A549 treated with AZD9567 at 1 μM for 4 hours (cell line): Measurements from ENCODE around the gene SPEM1. TPM values are rescaled to one million over a fixed set of nuclear protein-coding genes. Genes with fewer than 3 reads are reported as not detected.

Experiments used
- total RNA-seq: library from RNA; stranded (reverse); fragments of 200-300 nt; extraction: Qiagen RNA extraction; gene quantifications from 5 replicates; pipeline ENCODE4 v1.2.3, GENCODE V29; 2022; ENCODE audit not compliant: insufficient read depth

Gene SPEM1
- total RNA-seq: 0.08 TPM in 2 of 5 replicates, not detected in the others

DNA sequence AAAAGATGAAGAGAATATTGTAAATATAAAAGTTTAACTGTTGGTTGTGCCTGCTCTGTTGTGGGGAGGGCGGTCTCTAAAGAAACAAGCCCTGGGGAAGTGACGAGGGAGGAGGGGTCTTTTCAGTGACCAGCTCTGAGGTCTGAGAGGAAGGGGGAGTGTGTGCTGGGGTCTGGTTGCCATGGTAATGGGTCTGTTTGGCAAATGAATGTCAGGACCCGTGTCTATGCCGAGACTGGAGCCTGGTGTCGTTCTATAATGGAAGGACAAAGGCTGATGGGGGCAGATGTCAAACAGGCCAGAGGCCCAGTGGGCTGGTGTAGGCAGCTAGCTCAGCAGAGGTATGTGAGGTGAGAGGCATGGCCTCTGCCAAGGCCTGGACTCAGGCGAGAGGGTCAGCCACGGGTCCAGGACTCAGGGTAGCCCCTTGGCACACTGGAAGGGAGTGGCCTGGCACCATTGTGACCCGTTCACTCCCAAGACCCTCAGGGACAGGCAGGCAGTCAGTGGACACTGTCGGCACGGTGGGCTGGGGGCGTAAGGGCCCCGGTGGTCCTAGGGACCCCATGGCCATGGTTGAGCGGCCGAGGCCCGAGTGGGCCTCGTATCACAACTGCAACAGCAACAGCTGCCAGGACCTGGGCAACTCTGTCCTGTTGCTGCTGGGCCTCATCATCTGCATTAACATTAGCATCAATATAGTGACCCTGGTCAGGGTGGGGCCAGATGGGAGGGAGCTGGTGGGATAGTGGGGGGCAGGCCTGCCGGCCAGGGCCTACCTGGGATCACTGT is at the start of gene SPEM1:
Gene SPEM1, plus strand, starts transcription at position 506 of the 792 bp plus-strand sequence. Its CDS starts 61 bp downstream, at position 567.

GRCh38 chr17:7380855-7381683 is 39.1 kb upstream of the SPEM1 start, which contains the start of gene TNK1:
Gene TNK1, plus strand, starts transcription at chr17:7381089. Its CDS starts 1,838 bp downstream, at chr17:7382927.

DNA sequence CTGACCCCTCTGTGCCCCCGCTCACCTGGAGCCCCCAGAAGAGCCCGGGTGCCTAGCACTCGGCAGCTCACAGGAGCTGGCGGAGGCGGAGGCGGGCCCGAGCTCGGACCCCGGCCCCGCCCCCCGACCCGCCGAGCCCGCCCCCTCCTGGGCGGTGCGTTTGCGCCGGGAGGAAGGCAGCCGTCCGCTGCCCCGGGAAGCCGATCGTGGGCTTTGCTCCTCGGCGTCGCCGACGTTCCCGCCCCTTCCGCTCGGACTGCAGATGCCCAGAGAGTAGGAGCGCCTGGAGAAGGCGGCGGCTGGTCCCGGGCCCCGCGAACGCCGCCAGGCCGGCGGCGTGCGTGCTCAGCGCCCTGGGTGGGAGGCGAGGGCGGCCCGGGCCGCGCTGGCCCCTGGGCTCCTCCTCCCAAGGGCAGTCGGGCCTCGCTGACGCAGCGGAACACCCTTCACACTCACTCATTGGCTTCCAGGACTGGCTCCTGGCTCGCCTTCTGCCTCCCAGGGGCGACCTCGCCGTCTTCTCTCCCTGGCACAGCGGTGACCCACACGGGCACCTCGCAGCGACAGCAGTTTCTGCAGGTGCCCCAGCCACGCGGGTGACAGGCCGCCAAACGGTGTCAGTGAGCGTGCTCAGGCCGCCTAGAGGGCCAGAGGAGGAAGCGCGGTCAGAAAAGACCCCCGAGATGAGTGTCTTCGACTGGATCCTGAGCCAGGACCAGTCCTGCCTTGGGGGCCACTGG is 25.5 kb upstream of the SPEM1 start, which contains the start of gene PLSCR3:
Gene PLSCR3, minus strand, starts transcription at position 74 of the 740 bp plus-strand sequence. CDS start 415 bp downstream, outside the sequence.

DNA sequence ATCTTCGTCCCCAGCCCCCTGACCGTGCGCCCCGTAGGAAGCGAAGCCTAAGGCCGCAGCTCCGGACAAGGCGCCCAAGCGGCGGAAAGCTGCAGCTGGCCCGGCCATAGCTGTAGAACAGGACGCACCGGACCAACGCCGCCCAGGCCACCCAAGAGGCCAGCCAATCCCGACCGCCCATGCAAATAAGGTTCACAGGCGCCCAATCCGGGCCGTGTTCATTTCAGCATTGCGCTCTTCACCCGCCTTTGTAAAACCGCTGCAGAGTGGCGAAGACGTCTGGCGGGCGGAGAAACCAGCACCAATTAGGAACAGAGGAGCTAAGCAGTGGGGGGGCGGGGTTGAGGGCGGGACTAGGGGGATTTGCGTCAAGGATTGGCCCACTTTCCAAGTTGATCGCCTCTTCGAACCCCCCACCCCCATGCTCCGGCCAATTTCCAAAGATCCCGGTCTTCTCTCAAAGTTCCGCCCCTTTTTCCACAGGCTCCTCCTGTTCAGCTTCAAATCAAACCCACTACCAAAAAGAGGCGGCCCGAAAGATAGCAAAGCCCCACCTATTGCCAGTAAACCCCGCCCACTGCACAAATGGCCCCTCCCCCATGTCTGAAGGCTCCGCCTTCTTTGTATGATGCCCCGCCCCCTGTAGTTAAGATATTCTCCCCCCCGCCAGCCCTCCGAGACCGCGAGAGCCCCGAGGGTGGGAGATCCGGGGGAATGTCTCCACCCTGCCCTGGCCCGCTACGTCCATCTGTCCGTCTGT is 16.0 kb upstream of the SPEM1 start, which contains the start of gene TMEM256:
Gene TMEM256, minus strand, starts transcription at position 121 of the 760 bp plus-strand sequence. Its CDS starts 13 bp downstream, at position 108.

DNA sequence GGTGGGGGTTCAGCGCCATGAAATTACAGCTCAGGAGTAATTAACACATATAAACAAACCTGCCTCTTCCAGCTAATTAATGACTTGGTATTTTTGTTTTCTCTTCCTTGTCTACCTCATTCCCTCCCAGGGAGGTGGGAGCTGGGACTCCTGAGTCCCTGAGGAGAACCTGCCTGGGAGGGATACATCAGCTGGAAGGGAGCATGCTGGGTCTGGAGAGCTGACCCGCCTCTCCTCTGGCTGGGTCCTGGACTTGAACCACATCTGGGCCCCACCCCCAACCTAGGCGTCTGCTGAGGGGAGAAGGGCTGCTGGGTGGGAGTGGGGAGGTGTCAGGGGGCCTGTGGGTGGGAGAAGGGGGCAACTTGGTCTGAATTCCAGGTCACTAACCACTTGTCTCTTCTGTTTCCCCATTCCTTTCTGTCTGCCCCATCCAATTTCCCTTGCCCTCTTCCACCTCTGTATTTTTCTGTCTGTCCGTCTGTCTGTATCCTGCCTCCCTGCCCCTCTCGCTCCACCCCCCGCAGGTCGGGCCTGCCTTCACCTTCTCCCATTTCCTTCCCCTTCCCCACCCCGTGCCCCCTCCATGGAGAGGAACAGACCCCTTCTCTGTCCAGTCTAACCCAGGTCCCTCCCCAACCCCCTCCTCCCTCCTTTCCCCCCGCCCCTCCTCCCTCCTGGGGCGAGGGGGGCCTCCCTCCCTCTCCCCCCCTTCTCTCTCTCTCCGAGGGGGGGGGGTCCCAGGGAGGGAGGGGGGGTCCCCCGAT is 12.5 kb upstream of the SPEM1 start, which contains the start of gene NLGN2:
Gene NLGN2, plus strand, starts transcription at position 361 of the 767 bp plus-strand sequence. CDS start 411 bp downstream, outside the sequence.

GRCh38 chr17:7425316-7425715 is 5.2 kb downstream of the SPEM1 start, which contains the start of gene SPEM2:
Gene SPEM2, plus strand, starts transcription at chr17:7425616. Its CDS starts 73 bp downstream, at chr17:7425689.

GRCh38 chr17:7428557-7428956 is 8.4 kb downstream of the SPEM1 start, which contains the start of gene SPEM3:
Gene SPEM3, plus strand, starts transcription at chr17:7428857. Its CDS starts 46 bp downstream, at chr17:7428903.

DNA sequence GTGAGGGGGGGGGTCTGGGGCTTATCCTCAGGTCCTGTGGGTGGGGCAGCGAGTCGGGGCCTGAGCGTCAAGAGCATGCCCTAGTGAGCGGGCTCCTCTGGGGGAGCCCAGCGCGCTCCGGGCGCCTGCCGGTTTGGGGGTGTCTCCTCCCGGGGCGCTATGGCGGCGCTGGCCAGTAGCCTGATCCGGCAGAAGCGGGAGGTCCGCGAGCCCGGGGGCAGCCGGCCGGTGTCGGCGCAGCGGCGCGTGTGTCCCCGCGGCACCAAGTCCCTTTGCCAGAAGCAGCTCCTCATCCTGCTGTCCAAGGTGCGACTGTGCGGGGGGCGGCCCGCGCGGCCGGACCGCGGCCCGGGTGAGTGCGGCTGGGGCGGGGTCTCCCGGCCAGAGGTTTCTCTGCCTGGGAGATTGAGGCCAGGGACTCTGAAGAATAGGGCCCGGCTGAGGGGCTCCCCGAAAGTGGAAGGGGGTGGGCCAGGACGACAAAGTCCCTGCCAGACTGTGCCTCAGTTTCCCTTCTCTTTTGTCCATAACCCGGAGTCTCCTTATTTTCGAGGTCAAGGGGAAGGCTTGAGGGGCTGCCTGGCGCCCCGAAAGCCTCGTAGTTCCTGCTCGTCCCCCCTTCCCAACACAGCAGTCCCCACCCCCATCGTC is 19.5 kb downstream of the SPEM1 start, which contains the start of gene FGF11:
Gene FGF11, plus strand, starts transcription at position 51 of the 651 bp plus-strand sequence. Its CDS starts 109 bp downstream, at position 160.

GRCh38 chr17:7444682-7445618 is 24.8 kb downstream of the SPEM1 start, which contains the start of gene CHRNB1:
Gene CHRNB1, plus strand, starts transcription at chr17:7445061. Its CDS starts 67 bp downstream, at chr17:7445128.

Other genes starting within 250 kb of the SPEM1 start
- 0.70 to 1.2 TPM (median 0.90 TPM) in 4 of 5 replicates, not detected in the other for gene ASGR1, start 241.0 kb upstream of the SPEM1 start, total RNA-seq
- 5.9 to 6.9 TPM (median 6.2 TPM) in 5 replicates for gene DLG4, start 200.5 kb upstream of the SPEM1 start, total RNA-seq
- 264 to 485 TPM (median 439 TPM) in 5 replicates for gene ACADVL, start 200.4 kb upstream of the SPEM1 start, total RNA-seq
- gene DVL2, start 185.8 kb upstream of the SPEM1 start, total RNA-seq: 29.2 to 43.3 TPM (median 42.3 TPM) in 5 replicates
- 67.2 to 91.5 TPM (median 83.0 TPM) in 5 replicates for gene PHF23, start 180.9 kb upstream of the SPEM1 start, total RNA-seq
- 638 to 734 TPM (median 663 TPM) in 5 replicates for gene GABARAP, start 177.9 kb upstream of the SPEM1 start, total RNA-seq
- gene CTDNEP1, start 168.6 kb upstream of the SPEM1 start, total RNA-seq: 202 to 277 TPM (median 222 TPM) in 5 replicates
- gene ELP5, start 168.1 kb upstream of the SPEM1 start, total RNA-seq: 115 to 144 TPM (median 128 TPM) in 5 replicates
- 1.4 to 1.8 TPM (median 1.6 TPM) in 4 of 5 replicates, not detected in the other for gene CLDN7, start 157.8 kb upstream of the SPEM1 start, total RNA-seq
- gene SLC2A4, start 138.6 kb upstream of the SPEM1 start, total RNA-seq: 0.28 to 0.45 TPM (median 0.37 TPM) in 4 of 5 replicates, not detected in the other
- gene YBX2, start 125.7 kb upstream of the SPEM1 start, total RNA-seq: 0.46 to 0.72 TPM (median 0.60 TPM) in 4 of 5 replicates, not detected in the other
- gene EIF5A, start 112.7 kb upstream of the SPEM1 start, total RNA-seq: 1,570 to 1,809 TPM (median 1,672 TPM) in 5 replicates
- gene GPS2, start 105.0 kb upstream of the SPEM1 start, total RNA-seq: 91.5 to 113 TPM (median 108 TPM) in 5 replicates
- 30.5 to 37.6 TPM (median 36.4 TPM) in 5 replicates for gene NEURL4, start 91.0 kb upstream of the SPEM1 start, total RNA-seq
- gene ACAP1, start 83.8 kb upstream of the SPEM1 start, total RNA-seq: 2.1 to 5.5 TPM (median 3.9 TPM) in 4 of 5 replicates, not detected in the other
- 10.3 to 15.0 TPM (median 13.0 TPM) in 5 replicates for gene KCTD11, start 68.2 kb upstream of the SPEM1 start, total RNA-seq
- not detected in 5 replicates for gene TMEM95, start 65.2 kb upstream of the SPEM1 start, total RNA-seq
- 1.4 to 1.7 TPM (median 1.6 TPM) in 5 replicates for gene TNK1, start 39.2 kb upstream of the SPEM1 start, total RNA-seq
- 36.1 to 44.4 TPM (median 40.5 TPM) in 5 replicates for gene PLSCR3, start 25.8 kb upstream of the SPEM1 start, total RNA-seq
- 181 to 231 TPM (median 208 TPM) in 5 replicates for gene TMEM256, start 16.2 kb upstream of the SPEM1 start, total RNA-seq
- gene NLGN2, start 12.5 kb upstream of the SPEM1 start, total RNA-seq: 12.4 to 20.9 TPM (median 18.3 TPM) in 5 replicates
- 0.05 to 0.07 TPM (median 0.05 TPM) in 3 of 5 replicates, not detected in the others for gene SPEM2, start 5.3 kb downstream of the SPEM1 start, total RNA-seq
- gene SPEM3, start 8.5 kb downstream of the SPEM1 start, total RNA-seq: 0.02 to 0.06 TPM (median 0.02 TPM) in 3 of 5 replicates, not detected in the others
- gene TMEM102, start 15.1 kb downstream of the SPEM1 start, total RNA-seq: 7.5 to 12.0 TPM (median 11.6 TPM) in 5 replicates
- 0.67 to 1.3 TPM (median 0.74 TPM) in 4 of 5 replicates, not detected in the other for gene FGF11, start 19.2 kb downstream of the SPEM1 start, total RNA-seq
- 5.7 to 17.4 TPM (median 8.1 TPM) in 5 replicates for gene CHRNB1, start 24.7 kb downstream of the SPEM1 start, total RNA-seq
- 17.6 to 21.8 TPM (median 20.5 TPM) in 5 replicates for gene ZBTB4, start 59.3 kb downstream of the SPEM1 start, total RNA-seq
- not detected in 5 replicates for gene SLC35G6, start 61.1 kb downstream of the SPEM1 start, total RNA-seq
- 74.1 to 103 TPM (median 95.9 TPM) in 5 replicates for gene POLR2A, start 64.0 kb downstream of the SPEM1 start, total RNA-seq
- gene TNFSF12, start 128.7 kb downstream of the SPEM1 start, total RNA-seq: 7.1 to 11.8 TPM (median 9.9 TPM) in 5 replicates
- gene TNFSF13, start 138.4 kb downstream of the SPEM1 start, total RNA-seq: 0.40 to 0.92 TPM (median 0.66 TPM) in 4 of 5 replicates, not detected in the other
- gene SENP3, start 141.6 kb downstream of the SPEM1 start, total RNA-seq: 70.1 to 96.6 TPM (median 91.7 TPM) in 5 replicates
- gene CD68, start 159.3 kb downstream of the SPEM1 start, total RNA-seq: 23.5 to 28.8 TPM (median 28.1 TPM) in 5 replicates
- gene MPDU1, start 163.5 kb downstream of the SPEM1 start, total RNA-seq: 112 to 167 TPM (median 117 TPM) in 5 replicates
- gene SOX15, start 169.8 kb downstream of the SPEM1 start, total RNA-seq: 0.17 to 0.42 TPM (median 0.28 TPM) in 4 of 5 replicates, not detected in the other
- 59.1 to 61.9 TPM (median 61.2 TPM) in 5 replicates for gene FXR2, start 194.6 kb downstream of the SPEM1 start, total RNA-seq
- 51.0 to 90.6 TPM (median 82.1 TPM) in 5 replicates for gene SAT2, start 207.5 kb downstream of the SPEM1 start, total RNA-seq
- 0.47 to 1.00 TPM (median 0.70 TPM) in 4 of 5 replicates, not detected in the other for gene SHBG, start 209.8 kb downstream of the SPEM1 start, total RNA-seq
- 0.19 to 0.26 TPM (median 0.24 TPM) in 4 of 5 replicates, not detected in the other for gene ATP1B2, start 230.6 kb downstream of the SPEM1 start, total RNA-seq